Activated CD4-positive, alpha-beta T cell treated with anti-CD3 and anti-CD28 coated beads for 24 hours (primary cell): ENCODE data around the gene GLCCI1.
"Not testable (repeated sequence)": the region's sequence is repeated elsewhere in the genome, so short reads cannot be mapped to it uniquely, and the experiment has no call there.

Experiments used
- DNase-seq, 2 donors: peaks; one replicate each; pipeline ENCODE4 v3.0.0-alpha.2; 2020; ENCODE audit warnings: low read depth in 2 of 2

Gene GLCCI1

GRCh38 chr7:8094164-8095140, 125.9 kb downstream of the GLCCI1 start:
- no peak for DNase-seq

DNA sequence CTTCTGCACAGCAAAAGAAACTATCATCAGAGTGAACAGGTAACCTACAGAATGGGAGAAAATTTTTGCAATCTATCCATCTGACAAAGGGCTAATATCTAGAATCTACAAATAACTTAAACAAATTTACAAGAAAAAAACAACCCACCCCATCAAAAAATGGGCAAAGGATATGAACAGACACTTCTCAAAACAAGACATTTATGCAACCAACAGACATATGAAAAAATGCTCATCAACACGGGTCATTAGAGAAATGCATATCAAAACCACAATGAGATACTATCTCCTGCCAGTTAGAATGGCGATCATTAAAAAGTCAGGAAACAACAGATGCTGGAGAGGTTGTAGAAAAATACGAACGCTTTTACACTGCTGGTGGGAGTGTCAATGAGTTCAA, 132.7 kb downstream of the GLCCI1 start:
- DNase-seq = not testable (repeated sequence)

GRCh38 chr7:8103282-8103681, 134.7 kb downstream of the GLCCI1 start:
- DNase-seq = no peak

- DNase-seq = no peak
Measured at GRCh38 chr7:8105449-8106095, 137.0 kb downstream of the GLCCI1 start.

DNA sequence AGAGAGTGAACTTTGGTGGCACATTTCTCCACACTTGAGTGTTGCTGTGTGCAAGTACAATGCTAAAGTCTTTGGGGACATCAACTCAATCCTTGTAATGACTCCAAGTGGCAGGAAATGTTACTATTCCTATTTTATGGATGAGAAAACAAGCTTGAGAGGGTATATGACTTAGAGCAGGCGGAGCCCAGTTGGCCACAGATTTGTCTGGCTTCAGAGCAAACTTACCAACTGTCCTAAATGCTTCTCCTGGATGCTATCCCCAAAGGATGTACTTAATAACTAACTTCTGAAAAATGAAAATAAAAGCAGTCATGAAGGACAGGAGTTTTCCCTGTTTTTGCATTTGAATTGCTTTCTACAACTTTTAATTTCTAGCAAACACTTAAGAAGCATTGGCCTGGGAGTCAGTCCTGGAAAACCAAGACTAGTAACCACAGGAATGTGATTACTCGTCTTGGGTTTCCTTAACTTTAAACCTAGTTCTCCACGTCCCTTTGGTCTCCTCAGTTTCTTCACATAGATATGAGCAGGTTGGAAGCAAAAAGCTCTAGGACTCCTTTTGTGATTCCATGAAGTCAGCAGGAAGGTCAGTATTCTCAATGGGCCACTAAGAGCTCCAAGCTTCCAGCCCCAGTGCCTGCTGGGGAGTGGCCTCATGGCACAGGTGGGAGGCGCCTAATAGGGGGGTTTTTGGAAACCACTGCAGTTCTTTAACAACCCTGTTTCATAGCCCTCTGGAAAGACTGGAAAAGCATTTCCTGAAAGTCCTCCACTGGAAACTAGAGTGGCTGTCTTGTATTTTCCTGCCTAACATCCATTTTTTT, 140.8 kb downstream of the GLCCI1 start:
- no peak for DNase-seq

- DNase-seq = no peak
Measured at GRCh38 chr7:8111282-8111960, 142.8 kb downstream of the GLCCI1 start.

GRCh38 chr7:8112685-8113084, 144.1 kb downstream of the GLCCI1 start:
- DNase-seq = no peak

GRCh38 chr7:8113184-8113583, 144.6 kb downstream of the GLCCI1 start:
- no peak for DNase-seq

GRCh38 chr7:8114175-8114574, 145.6 kb downstream of the GLCCI1 start:
- DNase-seq = no peak

DNA sequence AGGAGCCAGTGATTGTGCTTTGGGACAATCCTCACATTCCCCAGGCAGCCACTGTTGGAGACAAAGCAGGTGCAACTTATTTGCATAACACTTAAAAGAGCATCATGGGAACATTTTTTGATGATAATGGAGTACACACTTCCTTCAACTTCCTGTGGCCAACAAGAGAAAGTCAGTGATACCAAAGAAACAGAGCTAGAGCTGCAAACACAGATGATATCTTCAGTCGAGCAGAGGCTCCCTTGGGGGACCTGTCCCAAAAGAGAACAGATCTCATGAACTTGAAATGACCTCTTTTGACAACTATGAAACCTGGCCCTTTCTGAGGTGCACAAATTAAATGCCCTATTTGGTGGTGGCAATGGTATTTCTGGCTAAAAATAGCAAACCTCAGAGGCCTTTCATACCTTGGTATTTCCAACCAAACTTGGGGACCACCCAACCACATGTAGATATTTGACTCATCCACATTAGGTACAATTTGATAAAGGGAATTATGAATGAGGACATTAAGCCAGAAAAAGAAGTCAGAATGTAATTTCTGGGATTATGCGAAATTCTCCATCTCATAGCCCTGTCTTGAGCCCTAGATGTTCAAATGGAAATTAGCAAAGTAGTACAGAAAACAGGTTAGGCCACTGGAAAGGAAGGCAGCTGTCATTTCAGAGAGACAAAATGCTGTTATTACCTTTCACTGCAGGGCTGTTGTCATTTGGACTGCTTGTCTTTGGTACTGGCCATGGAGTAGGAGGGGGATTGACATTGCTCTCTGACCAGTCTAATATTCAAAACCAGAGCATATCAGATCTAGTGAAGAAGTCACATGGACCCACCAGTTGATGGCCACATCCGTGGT, 147.2 kb downstream of the GLCCI1 start:
- no peak for DNase-seq

GRCh38 chr7:8117195-8117594, 148.6 kb downstream of the GLCCI1 start:
- no peak for DNase-seq

DNA sequence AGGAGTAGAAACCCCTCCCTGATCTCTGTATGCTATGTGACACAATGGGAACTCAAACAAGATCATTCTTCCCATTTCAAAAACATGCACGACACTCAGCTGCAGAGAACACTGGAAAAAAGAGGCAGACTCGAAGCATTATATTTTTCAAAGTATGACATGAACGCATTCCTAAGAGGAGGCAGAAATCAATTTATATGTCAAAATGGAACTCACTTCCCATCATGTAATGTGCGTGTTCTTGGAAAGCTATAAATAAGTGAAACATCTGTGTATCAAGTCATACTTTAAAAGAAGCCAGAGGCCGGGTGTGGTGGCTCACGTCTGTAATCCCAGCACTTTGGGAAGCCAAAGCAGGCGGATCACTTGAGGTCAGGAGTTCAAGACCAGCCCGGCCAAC, 150.7 kb downstream of the GLCCI1 start:
- no peak for DNase-seq

DNA sequence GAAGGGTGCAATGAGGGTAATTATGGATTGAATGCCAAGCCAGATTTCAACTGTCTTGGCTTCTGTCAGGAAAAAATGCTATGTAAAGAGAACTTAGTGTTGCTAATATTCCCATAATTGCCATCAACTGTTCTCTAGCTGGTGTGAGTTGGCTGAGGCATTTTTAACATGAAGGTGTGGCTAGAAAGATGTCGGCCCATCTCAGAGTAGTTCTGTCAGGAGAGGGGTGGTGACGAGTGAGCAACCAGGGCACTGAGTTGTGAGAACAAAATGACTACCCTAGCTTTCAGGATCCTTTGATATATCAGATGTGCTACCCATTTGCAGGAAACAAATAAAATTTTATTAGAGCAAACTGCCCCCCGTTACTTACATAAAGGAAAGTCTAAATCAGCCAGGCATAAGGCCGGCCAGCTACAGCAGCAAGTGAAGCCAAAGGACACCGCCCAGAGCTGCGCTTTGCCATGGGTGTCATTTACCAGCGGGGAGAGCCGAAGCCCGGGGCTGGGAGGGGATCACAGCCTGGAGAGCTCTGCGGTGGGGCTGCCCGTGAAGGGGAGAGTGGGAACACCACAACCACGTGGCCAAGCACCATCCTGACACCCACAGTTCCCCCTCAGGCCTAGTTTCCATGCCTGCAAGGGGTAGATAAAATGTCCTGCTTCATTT, 151.9 kb downstream of the GLCCI1 start:
- DNase-seq = no peak

DNA sequence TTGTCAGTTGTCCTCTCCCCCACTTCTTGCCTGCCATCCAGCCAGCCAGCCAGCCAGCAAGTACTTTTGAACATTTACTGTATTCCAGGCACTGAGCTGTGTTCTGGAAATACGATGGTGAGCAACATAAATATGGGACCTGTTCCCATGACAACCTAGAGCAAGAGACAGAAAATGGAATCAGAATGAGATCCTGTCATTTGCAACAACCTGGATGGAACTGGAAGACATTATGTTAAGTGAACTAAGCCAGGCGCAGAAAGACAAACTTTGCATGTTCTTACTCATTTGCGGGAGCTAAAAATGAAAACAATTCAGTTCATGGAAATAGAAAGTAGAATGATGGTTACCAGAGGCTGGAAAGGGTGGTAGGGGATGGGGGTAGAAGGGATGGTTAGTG, 152.6 kb downstream of the GLCCI1 start:
- no peak for DNase-seq

DNA sequence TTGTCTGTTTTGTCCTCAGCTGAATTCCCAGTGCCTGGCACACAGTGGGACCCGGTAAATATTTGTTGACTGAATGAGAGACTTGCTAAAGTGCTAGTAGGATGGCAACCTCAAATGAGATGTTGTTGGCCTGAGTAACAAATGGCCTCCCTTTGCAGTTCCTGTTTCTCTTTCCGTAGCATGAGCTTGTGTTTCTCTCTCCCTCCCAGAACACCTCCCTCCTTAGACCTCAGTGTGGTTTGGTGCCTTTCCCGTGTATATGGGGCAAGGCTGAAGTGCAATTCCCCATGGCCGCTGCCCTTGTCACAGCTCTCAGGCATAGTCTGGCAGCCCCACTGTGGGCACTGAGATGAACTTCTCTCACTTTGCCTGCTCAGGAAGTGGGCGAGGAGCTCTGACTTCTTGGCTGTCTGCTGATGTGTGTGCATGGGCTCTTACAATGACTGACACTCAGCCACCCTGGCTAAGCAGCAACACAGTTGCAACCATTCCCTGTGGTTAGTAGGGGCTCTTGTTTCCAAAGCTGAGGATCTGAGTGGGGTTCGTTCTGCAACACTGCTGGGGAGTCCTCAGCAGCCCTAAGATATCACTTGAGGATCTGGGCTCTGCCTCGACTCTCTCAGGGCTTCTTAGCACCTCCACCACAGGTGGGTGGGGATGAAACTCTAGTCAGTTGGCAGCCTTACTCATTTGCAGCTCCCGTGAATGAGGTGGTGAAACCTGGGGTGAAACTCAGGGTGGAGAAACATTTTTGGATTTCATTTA, 157.3 kb downstream of the GLCCI1 start:
- DNase-seq = peak; percentile 55 to 59

DNA sequence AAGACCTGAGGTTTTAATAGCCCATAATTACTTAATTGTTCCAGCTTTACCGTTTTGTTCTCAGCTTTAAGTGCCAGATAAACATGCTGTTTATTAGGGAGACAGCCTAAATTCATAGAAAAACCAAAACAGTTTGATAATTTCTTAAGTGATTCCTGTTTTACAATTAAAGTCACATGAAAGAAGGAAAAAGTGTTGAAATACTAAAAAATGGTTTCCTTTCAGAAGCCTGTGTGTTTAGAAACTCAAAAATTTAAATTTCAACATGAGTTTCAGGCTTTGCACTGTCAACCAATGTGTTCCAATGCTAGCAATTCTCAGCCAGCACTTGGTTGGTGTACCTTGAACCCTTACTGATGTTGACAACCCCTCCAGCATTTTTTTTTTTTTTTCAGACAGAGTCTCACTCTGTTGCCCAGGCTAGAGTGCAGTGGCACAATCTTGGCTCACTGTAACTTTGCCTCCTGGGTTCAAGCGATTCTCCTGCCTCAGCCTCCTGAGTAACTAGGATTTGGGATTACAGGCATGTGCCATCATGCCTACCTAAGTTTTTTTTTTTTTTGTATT, 158.1 kb downstream of the GLCCI1 start:
- DNase-seq = no peak

DNA sequence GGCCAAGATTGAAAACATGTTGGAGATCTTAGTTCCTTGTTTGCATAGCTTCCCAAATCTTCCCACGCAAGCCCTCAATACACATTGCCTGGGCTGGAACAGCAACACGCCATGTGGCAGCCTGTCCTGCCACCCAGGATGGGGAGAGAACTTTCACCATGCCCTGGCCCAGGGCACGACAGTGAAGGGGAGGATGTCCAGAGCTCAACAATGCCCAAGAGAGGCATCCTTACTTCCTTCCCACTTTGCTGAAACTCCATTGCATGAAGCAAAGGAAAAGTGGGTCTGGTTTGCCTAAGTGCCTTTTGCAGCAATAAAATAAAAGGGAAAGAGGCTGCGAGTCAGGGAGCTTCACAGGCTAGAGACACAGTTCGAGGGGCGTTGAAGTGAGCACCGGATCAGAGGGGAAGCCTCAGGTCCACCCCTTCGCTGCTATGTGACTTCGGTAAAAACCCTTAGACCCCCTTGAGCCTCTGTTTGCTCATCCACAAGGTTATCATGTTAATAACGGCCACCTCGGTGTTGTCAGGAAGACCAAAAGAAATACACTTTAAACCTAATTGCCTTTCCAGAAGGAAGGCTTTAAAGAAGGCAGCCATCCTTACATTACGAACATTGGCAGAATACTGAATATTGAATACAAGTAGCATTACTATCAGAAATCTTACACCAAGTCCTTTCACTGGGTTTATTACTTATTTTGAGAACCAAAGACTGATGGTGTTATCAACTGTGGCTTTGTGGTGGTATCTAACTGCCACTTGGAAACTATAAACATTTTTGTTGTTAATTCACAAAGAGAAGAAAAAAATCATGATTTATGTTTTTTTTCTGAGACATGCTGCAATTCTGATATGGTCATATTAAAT, 160.1 kb downstream of the GLCCI1 start:
- no peak for DNase-seq

DNA sequence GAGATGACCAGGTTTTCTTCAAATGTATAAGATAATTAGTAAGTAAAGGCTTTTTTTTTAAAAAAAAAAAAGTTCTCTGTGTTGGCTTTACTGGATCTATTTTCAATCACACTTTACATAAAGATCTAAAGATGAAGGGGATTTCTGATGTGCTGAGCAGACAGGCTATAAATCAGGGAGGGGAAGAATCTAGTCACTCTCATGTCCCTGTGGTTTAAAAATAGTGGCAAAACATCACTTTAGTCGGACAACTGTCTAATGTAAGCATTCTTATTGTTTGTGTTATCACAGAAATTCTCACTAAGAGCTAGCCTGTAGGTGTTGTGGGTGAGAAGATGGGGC, 160.7 kb downstream of the GLCCI1 start:
- no peak for DNase-seq
